Smooth muscle cell (in vitro differentiated cells): Measurements from ENCODE around the gene C8B. TPM values are rescaled to one million over a fixed set of nuclear protein-coding genes. Genes with fewer than 3 reads are reported as not detected.

Experiments
- DNase-seq: peaks from one replicate; lab custom pipeline; 2025; ENCODE audit not compliant: unreplicated experiment; lab: John Stamatoyannopoulos, UW
- H2AFZ ChIP-seq: fragments of 200-600 bp; sonication (generic); 2 replicates; pipeline ENCODE4 v1.6.0; 2016; ENCODE audit warnings: antibody characterized with exemption, low read depth, mild to moderate bottlenecking
- H3F3A ChIP-seq: fragments of 200-600 bp; sonication (generic); 2 replicates; pipeline ENCODE4 v1.6.0; 2017; ENCODE audit warnings: antibody characterized with exemption, low read depth
- H3K27ac ChIP-seq: fragments of 200-600 bp; sonication (generic); 2 replicates; pipeline ENCODE4 v1.5.1; 2016; ENCODE audit warnings: low read depth, mild to moderate bottlenecking
- H3K27me3 ChIP-seq: fragments of 200-600 bp; sonication (generic); 2 replicates; pipeline ENCODE4 v1.6.1; 2016; ENCODE audit warnings: low read depth, mild to moderate bottlenecking
- H3K36me3 ChIP-seq: fragments of 200-600 bp; sonication (generic); 2 replicates; pipeline ENCODE4 v1.5.1; 2016; ENCODE audit warnings: low read depth
- H3K4me1 ChIP-seq: fragments of 200-600 bp; sonication (generic); 2 replicates; pipeline ENCODE4 v1.5.1; 2016; ENCODE audit warnings: low read depth
- H3K4me2 ChIP-seq: fragments of 200-600 bp; sonication (generic); 2 replicates; pipeline ENCODE4 v1.6.0; 2016; ENCODE audit warnings: mild to moderate bottlenecking
- H3K4me3 ChIP-seq: fragments of 200-600 bp; sonication (generic); 2 replicates; pipeline ENCODE4 v1.5.1; 2016; ENCODE audit warnings: mild to moderate bottlenecking
- H3K79me2 ChIP-seq: fragments of 200-600 bp; sonication (generic); 2 replicates; pipeline ENCODE4 v1.6.0; 2016; ENCODE audit warnings: low read depth, mild to moderate bottlenecking
- H3K9ac ChIP-seq: fragments of 200-600 bp; sonication (generic); 2 replicates; pipeline ENCODE4 v1.6.0; 2016; ENCODE audit warnings: low read depth
- H3K9me3 ChIP-seq: fragments of 200-600 bp; sonication (generic); replicated peaks from 2 replicates; pipeline ENCODE4 v1.5.1; 2016; ENCODE audit warnings: low read depth
- H4K20me1 ChIP-seq: fragments of 200-600 bp; sonication (generic); 2 replicates; pipeline ENCODE4 v1.6.0; 2016; ENCODE audit warnings: low read depth
- WGBS: methylation state at CpG from one replicate; pipeline ENCODE4 v1.1.7; 2016; ENCODE audit warnings: low lambda C conversion rate; 5-methylcytosine and 5-hydroxymethylcytosine counted together
- polyA plus RNA-seq: library from polyadenylated mRNA; unstranded; fragments of >200 nt; fragmentation: Nextera tagmentation; extraction: Ambion mirVana; gene quantifications from 2 replicates; pipeline ENCODE4 v1.2.1, GENCODE V29; 2016
- total RNA-seq: library from RNA; depleted of rRNA; stranded (reverse); fragments of >200 nt; gene quantifications from 2 replicates; pipeline ENCODE4 v1.2.3, GENCODE V29; 2014
- TF ChIP-seq, protein P1 (sequence below): fragments of 200-600 bp; sonication (generic); IDR thresholded peaks from 2 replicates; pipeline ENCODE4 v1.5.1; 2017; ENCODE audit warnings: borderline replicate concordance, mild to moderate bottlenecking, antibody characterized with exemption; ENCODE audit not compliant: insufficient read depth, poor library complexity, severe bottlenecking

C8B gene
- total and polyA plus RNA-seq, 2 experiments from 2014 or later: 0.09 TPM; not detected in 1

DNA sequence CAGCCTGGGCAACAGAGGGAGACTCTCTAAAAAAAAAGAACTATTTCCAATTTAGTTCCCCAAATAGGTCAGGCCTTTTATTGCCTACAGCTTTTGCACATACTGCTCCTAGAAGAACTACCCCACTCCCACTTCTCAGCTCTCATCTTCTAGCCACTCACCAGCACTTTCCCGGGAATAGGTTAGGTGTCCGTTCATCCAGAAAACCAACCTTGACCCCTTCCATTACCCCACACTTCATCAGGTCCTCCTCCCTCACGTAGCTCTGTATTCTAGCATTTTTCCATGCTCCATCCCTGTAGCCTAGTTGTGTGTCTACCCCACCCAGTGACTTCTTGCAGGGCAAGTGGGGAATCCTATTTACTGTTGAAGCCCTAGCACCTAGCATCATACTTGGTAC lies 42.6 kb downstream of the C8B start:
- TF ChIP-seq, protein P1, sequence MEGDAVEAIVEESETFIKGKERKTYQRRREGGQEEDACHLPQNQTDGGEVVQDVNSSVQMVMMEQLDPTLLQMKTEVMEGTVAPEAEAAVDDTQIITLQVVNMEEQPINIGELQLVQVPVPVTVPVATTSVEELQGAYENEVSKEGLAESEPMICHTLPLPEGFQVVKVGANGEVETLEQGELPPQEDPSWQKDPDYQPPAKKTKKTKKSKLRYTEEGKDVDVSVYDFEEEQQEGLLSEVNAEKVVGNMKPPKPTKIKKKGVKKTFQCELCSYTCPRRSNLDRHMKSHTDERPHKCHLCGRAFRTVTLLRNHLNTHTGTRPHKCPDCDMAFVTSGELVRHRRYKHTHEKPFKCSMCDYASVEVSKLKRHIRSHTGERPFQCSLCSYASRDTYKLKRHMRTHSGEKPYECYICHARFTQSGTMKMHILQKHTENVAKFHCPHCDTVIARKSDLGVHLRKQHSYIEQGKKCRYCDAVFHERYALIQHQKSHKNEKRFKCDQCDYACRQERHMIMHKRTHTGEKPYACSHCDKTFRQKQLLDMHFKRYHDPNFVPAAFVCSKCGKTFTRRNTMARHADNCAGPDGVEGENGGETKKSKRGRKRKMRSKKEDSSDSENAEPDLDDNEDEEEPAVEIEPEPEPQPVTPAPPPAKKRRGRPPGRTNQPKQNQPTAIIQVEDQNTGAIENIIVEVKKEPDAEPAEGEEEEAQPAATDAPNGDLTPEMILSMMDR: no peak
- Histone ChIP-seq H3K4me1 (peaks cover 7% of the 10 kb centered on the region), H2AFZ (no peak overlapping the region), H3K4me3 (no peak overlapping the region), H3K9me3 (no peaks in the 10 kb centered on the region), H4K20me1 (no peaks in the 10 kb centered on the region), H3K27ac (no peak overlapping the region), H3K9ac (no peak overlapping the region), H3K27me3 (no peaks in the 10 kb centered on the region), H3K4me2 (no peak overlapping the region), H3K79me2 (no peaks in the 10 kb centered on the region), H3K36me3 (no peaks in the 10 kb centered on the region), H3F3A (no peaks in the 10 kb centered on the region)
- DNase-seq: no peak
- WGBS: 33% methylated on average over 3 of the region's 3 CpGs

DNA sequence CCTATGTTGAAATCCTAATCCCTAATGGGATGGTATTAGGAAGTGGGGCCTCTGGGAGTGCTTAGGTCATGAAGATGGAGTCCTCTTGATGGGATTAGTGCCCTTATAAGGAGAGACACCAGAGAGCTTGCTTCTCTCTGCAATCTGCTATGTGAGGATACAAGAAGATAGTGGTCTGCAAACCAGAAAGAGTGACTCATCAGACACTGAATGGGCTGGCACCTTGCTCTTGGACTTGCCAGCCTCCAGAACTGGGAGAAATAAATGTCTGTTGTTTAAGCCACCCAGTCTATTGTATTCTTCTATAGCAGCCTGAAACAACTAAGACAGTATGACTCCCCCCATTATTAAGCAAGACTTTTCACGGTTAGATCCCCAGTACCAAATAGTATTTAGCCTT lies 43.3 kb downstream of the C8B start:
- WGBS: 97% methylated on average over 1 of the region's 1 CpG
- no peak for DNase-seq
- Histone ChIP-seq H3K9me3 (no peaks in the 10 kb centered on the region), H3K36me3 (no peaks in the 10 kb centered on the region), H3K79me2 (no peaks in the 10 kb centered on the region), H4K20me1 (no peaks in the 10 kb centered on the region), H3K9ac (no peak overlapping the region), H3K4me3 (no peak overlapping the region), H3K4me1 (peaks cover 7% of the 10 kb centered on the region), H3K4me2 (no peak overlapping the region), H3K27me3 (no peaks in the 10 kb centered on the region), H2AFZ (no peak overlapping the region), H3F3A (no peaks in the 10 kb centered on the region), H3K27ac (no peak overlapping the region)
- TF ChIP-seq, protein P1: no peak

GRCh38 chr1:56922070-56922469 lies 43.7 kb downstream of the C8B start:
- Histone ChIP-seq H3K79me2 (no peaks in the 10 kb centered on the region), H4K20me1 (no peaks in the 10 kb centered on the region), H3K4me3 (no peak overlapping the region), H3F3A (no peaks in the 10 kb centered on the region), H3K27ac (no peak overlapping the region), H3K9ac (no peak overlapping the region), H2AFZ (no peak overlapping the region), H3K4me2 (no peak overlapping the region), H3K27me3 (no peaks in the 10 kb centered on the region), H3K9me3 (no peaks in the 10 kb centered on the region), H3K4me1 (peaks cover 7% of the 10 kb centered on the region), H3K36me3 (no peaks in the 10 kb centered on the region)
- 97% methylated on average over 4 of the region's 4 CpGs for WGBS
- TF ChIP-seq, protein P1: no peak
- DNase-seq: no peak

GRCh38 chr1:56921479-56921878 lies 44.3 kb downstream of the C8B start:
- no peaks in the 10 kb centered on the region for H3K79me2 ChIP-seq
- H3K27ac ChIP-seq: no peak overlapping the region
- no peak overlapping the region for H2AFZ ChIP-seq
- H3K27me3 ChIP-seq: no peaks in the 10 kb centered on the region
- no peaks in the 10 kb centered on the region for H3K9me3 ChIP-seq
- H3K36me3 ChIP-seq: no peaks in the 10 kb centered on the region
- no peaks in the 10 kb centered on the region for H3F3A ChIP-seq
- WGBS: 57% methylated on average over 1 of the region's 1 CpG
- peaks cover 7% of the 10 kb centered on the region for H3K4me1 ChIP-seq
- H3K4me2 ChIP-seq: no peak overlapping the region
- no peak overlapping the region for H3K4me3 ChIP-seq
- H4K20me1 ChIP-seq: no peaks in the 10 kb centered on the region
- no peak for DNase-seq
- no peak overlapping the region for H3K9ac ChIP-seq
- TF ChIP-seq, protein P1: no peak
